NCI-H1048 (cell line): ENCODE measurements around the gene FADS2.

Experiments
- DNase-seq: peaks from one replicate; lab custom pipeline; 2025; lab: John Stamatoyannopoulos, UW

FADS2 gene

DNA sequence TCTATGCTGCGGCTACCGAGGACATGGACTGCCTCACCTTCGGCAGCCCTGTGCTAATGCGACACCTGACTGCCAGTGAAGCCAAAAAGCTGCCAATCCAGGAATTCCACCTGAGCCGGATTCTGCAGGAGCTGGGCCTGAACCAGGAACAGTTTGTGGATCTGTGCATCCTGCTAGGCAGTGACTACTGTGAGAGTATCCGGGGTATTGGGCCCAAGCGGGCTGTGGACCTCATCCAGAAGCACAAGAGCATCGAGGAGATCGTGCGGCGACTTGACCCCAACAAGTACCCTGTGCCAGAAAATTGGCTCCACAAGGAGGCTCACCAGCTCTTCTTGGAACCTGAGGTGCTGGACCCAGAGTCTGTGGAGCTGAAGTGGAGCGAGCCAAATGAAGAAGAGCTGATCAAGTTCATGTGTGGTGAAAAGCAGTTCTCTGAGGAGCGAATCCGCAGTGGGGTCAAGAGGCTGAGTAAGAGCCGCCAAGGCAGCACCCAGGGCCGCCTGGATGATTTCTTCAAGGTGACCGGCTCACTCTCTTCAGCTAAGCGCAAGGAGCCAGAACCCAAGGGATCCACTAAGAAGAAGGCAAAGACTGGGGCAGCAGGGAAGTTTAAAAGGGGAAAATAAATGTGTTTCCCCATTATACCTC is 32.1 kb upstream of the FADS2 start:
- no peak for DNase-seq

DNA sequence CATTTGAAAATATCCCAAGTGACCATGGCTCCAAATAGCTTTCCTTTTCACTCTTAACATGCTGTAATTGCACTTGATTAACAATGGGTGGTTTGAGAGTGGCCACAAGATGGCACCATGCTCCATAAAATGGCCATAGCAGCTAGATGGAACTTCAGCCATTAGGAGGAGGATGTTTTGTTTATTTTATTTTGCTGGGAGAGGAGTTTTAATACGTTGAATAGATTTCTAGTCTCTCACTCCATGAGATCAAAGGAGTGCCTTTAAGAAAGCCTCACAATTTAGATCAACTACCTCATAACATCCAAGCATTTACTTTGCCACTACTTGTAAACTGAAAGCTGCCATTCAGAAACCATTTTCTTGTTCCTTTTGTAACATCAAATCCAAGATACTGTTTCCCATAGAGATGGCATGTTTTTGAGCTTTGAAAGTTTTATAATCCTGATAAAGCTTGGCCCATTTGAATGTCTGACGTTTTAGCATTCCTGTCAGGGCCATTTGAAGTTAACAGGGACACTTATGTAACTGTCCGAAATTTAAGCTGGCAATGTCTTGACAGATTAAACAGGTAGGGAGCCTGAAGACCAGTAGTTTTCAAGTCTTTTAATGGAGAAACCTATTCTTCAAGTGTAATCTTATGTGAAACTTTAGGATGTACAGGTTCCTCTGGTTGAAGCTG is 30.7 kb upstream of the FADS2 start:
- peak; percentile 27 for DNase-seq

DNA sequence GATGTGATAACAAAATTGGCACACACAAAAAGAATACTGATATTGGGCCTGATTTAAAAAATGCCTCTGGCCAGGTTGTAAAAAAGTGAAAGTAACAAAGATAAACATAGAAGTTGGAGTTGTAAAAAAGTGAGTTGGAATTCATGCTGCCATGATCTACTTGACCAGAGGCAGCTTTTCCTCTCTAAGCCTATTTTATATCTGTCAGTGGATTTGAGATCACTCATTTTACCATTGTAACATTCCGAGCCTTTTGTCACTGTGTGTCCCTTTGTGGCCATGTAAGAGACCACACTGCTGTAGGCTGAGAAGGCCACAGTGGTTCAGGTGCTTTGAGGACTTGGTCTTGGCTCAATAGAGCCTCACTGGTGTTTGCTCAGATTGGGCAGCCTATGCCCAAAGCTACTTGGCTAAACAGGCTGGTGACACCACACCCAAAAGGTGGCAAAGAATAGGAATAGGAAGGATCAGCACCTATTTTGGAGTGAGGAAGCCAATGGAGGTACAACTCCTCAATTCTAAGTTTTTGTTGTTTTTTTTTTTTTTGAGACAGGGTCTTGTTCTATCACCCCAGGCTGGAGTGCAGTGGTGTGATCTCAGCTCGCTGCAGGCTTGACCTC is 28.3 kb upstream of the FADS2 start:
- no peak for DNase-seq

DNA sequence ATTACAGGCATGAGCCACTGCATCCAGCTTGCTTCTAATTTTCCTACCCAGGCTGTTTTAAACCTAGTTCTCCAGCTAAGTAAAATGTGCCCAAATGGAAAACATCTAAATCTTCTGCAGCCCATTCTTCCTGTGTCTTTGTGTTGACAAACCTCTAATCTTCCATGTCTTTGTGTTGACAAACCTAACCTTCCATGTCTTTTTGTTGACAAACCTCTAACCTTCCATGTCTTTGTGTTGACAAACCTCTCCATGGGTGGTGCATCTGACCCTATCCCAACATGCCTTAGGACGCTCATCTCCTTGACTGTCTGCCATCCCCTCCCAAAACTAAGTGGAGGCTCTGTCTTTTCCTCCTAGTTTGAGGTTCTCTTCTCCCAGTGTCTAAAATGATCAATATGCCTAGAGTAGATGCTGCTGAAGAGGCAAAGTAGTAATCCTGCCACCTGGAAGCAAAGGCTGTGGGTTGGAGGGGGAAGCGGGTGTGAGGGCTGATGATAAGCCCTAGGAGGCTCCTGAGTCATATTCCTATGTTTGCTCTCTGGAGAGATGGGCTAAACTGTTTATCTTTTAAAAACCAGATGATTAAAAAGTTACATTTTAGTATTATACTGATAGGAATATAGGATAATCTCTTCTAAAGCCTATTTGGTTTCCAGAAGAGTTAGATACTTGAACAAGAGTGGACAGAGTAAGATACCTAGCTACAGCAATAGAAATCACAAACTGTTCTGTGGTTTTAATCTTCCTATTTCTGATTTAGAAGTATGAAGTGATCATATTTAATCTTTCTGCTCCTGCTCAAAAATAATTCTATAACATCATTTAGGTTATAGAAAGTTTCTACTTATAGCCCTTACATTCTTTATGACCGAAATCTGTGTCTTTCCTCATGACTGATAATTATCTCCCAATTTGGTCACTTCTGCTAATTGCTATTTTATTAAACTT is 27.5 kb upstream of the FADS2 start:
- no peak for DNase-seq

DNA sequence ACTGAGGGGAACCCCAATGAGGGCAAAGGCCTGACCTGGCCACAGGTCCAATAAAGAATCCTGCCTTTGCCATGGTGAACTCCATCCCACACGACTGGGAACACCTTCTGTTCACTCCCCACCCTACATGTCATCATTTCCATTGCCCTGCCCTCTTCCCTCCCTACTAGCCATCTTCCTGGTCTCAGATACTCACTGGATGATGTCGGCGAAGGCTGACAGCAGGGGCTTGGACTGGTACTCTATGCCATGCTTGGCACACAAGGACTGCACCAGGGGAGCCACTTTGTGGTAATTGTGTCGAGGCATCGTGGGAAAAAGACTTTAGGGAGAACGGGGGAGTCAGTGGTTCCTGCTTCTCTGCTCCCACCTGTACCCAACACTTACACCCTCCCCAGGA is 25.5 kb upstream of the FADS2 start:
- DNase-seq: no peak

DNA sequence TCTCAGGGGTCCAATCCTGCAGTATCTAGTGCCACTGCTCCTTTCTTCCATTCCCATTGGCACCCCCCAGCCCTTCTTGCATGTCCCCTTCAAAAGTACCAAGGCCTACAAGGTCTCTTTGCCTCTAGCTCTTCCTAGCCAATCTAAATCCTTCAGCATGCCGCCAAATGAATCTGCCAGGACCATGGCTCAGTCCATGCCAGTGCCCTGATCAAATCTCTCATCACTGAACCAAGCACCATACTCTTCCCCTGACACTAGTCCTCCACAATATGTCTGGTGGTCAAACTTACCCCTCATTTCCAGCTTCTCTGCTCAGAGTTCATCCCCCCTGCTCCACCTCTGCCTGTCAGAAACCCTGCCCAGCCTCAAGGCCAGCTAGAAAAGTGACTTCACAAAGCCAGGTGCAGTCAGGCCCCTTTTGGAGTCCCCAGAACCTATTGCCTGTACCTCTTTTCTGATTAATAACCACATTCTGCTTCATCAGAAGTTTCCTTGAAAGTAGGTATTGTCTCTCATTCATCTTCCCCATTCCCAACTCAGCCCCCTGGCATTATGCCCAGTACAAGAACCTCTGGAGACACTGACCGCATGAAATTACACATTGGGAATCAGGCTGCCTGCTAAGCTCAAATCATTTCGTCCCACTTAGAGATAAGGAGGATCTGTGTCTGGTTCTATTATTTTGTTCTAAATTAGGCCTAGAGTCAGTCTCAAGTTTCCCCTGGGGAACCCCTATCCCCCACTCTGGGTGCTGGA is 24.0 kb upstream of the FADS2 start:
- DNase-seq: no peak

DNA sequence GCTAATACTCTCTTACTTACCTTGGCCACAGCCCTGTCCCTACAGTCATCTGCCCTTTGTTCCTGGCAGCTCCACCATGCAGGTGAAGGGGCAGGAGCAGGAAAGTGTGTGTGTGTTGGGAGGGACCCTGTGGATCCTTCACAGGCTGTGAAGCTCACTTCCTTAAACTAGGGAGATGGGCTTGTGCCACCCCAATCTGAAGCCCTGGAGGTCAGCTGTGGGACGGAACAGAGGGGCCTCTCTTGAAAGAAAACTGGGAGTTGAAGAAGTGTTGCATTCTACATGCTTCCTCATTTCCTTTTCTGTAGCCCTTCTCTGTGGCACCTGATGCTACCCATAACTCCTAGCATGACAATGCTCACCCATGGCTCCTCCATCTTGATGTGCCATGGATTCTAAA is 23.0 kb upstream of the FADS2 start:
- DNase-seq: no peak

DNA sequence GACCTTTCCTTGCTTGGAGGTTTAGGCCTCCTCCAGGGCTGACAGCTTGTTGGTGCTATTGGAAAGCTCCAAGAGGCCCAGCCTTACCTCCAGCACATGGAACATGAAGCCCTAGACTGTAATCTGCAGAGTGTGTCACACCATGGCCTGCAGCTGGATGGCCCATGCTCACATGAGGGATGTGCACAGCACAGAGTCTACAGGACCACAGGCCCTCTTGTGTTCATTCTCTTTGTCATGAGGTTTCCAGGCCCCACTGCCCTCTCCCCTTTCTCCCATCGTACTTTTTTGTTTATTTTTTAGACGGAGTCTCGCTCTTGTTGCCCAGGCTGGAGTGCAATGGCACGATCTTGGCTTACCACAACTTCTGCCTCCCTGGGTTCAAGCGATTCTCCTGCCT is 21.3 kb upstream of the FADS2 start:
- no peak for DNase-seq

DNA sequence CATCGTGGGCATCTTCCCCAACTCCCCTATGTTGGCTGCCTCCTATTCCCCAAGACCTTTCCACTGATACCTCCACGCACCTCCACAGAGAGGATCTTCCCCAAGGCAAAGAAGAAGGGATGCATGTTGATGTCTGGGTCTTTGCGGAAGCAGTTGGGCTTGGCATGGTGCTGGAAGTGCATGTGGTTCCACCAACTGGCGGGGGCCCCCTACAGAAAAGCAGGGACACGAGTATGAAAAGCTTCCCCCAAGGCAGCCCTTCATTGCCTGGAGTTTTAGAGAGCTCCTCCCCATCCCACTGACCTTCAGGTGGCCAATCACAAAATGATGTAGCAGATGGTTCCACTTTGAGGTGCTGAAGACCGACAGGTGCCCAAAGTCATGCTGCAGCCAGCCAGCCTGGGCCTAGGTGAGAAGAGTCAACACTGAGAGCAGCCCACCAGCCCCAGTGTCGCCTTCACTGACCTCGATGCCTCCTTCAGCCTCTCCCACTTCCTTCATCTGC is 17.4 kb upstream of the FADS2 start:
- DNase-seq: no peak

DNA sequence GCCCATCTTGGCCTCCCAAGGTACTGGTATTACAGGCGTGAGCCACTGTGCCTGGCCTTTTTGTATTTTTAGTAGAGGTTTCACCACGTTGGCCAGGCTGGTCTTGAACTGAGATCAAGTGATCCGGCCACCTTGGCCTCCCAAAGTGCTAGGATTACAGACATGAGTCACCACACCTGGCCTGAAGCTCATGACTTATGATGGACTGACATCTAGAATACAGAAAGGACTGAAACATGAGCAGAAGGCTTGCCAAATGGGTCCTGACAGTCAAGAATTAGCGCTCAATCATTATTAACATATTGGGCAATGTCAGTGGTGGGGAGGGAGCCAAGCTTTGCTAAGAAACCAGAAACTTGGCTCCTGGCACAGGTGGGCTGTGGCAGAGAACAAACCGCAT is 16.3 kb upstream of the FADS2 start:
- no peak for DNase-seq

DNA sequence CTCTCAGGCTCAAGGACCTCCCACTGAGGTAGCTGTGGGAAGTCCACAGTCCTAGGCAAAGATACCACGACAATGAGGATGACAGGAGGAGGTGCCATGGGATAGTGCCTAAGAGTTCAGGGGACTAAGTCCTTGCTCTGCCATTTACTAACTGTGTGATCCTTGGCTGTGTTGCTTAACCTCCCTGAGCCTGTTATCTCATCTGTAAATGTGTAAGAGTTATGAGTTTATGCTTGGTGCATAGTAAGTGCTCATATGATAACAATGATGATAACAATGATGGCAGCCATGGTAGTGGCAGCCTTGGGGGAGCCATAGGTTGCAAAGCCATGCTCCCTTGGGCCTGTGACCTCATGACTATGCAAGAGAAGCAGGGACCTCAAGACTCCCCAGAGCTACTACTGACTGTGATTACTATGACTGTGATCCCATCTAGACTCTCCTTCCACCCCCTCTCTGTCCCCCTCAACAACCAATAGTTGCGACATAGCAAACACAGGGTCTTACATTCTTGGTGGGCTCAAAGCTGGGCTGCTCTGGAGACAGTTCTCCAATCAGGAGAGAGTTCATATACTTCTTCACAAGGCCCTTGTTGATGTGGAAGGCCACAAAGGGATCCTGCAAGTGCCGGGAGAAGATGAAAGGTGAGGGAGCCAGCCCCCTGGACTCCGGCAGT is 15.2 kb upstream of the FADS2 start:
- no peak for DNase-seq

DNA sequence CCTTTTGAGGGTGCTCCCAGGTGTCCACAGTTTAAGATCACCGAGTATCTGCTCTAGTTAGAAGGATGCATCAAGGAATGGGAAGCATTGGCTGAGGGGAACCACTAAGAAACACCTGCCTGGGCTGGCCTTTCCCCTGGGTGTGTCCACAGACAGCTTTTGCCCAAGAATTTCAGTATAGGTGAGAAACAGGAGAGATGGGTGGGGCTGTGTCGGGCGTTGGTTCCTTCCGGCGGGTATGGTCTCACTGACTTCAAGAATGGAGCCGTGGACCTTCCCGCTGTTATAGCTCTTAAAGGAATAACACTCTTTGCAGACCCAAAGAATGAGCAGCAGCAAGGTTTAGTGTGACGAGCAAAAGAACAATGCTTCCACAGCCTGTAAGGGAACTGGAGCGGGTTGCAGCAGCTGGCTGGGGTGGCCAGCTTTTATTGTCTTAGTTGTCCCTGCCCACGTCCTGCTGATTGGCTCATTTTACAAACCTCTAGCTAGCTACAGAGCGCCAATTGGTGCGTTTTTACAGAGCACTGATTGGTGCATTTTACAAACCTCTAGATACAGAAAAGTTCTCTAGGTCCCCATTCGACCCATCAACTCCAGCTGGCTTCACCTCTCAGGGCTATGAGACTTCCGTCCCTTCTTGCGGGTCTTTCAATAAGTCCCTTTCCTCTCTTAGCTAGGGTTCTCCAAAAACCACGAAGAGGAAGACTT is 13.7 kb upstream of the FADS2 start:
- DNase-seq: no peak

DNA sequence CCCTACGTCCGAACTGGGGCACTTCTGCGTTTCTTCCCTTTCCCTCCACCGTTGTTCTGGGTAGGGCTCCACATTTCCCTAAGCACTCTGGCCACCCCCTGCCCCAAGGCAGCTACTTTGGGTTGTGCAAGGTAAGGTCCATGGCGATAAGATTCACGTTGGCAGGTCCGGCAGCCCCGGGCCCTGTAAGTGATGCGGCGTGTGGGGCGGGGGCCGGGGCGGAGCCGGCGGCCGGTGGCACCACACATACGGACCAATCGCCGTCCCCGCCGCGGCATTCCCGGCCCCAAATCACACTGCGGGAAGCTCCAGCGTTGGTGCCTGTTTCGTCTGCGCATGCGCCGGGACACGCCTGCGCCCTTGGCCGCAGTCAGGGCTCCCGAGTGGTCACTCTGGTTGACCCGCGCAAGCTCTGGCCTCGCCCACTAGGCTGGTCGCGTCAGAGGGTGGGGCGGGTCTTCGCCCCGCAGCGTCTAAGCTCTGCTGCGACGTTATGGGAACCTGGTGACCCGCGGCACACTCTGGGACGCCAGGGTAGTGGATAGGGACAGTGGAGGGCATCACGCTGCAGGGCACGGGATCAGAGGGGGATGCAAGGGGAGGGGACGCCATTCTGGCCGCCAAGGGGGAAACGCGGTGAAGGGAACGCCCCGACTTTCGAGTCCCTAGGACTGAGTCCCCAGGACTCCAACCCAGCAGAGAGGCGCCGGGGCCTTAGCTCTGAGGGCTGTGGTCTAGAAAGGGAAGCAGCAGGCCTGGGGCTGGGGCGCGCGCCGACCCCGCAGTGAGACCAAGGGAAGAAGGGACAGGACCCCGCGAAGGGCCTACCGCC is 12.9 kb upstream of the FADS2 start:
- DNase-seq: peak; percentile 49

DNA sequence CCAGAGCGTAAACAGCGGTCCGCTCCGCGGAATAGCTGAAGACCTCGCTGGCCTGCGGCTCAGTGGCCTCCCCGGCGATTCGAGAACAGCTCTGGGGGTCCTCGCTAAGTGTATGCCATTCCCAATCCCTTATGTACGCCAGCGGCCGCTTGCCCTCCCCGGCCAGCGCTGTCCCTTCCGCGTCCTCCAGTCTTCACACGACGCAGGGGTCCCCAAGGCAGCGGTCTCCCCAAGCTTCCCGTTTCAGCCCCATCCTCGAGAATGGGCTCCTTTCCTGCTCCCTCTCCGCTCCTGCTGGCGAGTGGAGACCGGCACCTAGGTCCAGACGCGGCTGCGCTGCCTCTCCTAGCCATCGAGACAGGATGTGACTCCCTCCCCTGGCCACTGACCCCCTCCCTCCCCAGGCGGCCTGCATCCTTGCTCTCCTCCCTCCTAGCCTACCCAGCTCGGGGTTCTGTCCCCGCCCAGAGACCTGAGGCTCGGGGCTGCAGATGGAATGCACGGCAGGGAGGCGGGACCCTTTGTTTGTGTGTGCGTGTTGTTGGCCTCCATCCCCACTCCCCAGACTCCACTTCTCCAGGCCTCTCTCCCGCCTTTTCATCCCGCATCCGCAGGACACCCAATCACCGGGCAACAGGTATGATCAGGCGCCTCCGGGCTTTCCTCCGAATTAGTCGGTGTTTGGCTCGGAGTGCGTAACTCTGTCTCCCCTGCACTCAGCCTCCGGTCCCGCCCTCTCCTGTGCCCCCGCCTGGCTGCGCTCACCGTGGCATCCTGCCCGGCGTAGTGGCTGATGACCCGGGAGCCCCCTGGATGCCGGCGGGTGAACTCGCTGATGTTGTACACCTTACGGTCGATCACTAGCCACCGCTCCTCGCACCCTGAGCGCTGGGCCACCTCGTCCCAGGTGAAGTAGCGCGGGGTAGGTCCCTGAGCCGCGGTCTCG is 12.0 kb upstream of the FADS2 start:
- DNase-seq: peak; percentile 49

DNA sequence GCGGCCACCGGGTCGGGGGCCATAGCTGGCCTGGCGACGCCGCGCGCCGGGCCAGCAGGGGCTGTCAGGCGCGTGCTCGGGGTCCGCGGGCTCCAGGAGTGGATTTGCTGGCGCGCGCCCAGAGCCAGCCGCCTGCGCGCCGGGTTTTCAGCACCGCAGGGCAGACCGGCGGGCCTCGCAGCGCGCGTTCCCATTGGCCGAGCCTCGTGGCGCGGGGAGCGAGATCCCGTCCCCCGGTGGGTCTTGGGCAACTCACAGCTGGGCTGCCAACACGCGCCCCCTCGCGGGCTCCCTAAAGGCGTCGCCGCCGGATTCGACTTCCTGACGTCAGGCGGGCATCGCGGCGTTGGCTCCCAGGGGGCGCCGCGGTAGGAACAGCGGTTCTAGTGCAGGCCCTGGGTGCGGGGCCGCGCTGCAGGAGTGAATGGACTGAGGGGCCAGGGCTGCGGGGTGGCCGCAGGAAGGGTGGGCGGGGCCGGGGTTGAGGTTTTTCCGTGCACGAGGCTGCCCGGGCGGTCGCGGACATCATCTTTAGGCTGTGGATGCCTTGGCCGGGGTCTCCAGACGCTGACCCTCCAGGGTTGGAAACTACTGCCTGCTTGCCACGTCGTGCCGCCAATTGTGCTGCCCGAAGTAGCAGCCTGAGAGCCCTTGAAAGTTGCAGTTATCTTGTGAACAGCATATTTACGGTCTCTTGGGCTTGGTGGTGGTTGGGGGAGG is 11.2 kb upstream of the FADS2 start, which contains the start of gene FADS1:
FADS1 (minus strand) TSS at position 268 of the 720 bp plus-strand sequence; CDS start at position 194, 74 bp downstream.
- DNase-seq: peak; percentile 68

DNA sequence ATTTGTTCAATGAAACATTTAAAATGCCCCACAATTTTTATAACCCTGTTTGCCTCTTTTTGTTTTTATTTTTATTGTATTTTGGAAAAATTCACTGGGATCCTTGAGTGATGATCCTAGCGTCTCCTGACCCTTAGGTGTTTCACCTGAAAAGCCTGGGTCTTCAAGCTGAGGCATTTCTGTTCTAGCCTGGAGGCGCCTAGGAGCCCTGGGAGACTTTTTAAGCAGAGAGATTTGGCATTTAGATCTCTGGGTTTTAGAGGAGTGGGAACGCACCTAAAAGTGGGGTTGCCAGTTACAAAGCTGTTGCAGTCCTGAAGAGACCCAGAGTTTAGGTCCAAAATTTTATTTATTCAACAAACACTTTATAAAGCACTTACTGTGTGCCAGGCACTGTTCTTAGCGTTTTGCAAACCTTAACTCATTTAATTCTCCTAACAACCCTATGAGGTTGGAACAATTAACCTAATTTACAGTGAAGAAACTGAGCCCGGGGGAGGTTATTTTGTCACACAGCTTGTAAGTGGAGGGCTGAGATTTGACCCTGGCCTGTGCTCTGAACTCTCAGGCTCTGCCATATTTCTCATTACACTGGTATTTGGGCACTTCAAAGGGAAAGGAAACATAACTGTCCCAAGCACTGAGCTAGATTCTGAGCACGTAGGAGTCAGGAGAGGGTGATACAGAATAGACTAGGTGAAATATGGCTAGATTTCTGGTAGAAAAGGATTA is 10.5 kb upstream of the FADS2 start:
- no peak for DNase-seq

DNA sequence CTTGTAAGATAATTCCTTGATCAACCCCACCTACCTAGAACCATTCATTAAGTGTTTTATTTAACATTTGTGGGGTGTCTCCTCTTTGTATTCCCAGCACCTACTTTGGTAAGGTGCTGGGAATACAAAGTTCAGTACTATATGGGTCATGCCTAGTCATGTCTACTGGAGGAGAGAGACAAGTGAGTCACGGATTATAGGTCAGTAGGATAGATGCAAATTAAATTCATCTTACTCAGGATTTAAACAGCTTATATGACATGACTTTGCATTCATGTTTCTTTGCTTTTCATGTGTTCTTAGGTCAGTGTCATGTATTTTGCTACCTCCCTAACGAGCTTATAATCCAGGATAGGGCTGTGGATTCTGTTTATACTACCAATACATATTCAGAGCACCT is 7.9 kb upstream of the FADS2 start:
- no peak for DNase-seq
